GM11168 (cell line): ENCODE measurements around the gene POLR2I.

Experiments
- in situ Hi-C: fragments of 300-500 bp; cut with MboI; formaldehyde crosslinking; loops from one replicate; pipeline ENCODE4 v1.12.0; 2022; ENCODE audit warnings: low sequenced_read_pairs; ENCODE audit not compliant: unreplicated experiment

POLR2I gene

DNA sequence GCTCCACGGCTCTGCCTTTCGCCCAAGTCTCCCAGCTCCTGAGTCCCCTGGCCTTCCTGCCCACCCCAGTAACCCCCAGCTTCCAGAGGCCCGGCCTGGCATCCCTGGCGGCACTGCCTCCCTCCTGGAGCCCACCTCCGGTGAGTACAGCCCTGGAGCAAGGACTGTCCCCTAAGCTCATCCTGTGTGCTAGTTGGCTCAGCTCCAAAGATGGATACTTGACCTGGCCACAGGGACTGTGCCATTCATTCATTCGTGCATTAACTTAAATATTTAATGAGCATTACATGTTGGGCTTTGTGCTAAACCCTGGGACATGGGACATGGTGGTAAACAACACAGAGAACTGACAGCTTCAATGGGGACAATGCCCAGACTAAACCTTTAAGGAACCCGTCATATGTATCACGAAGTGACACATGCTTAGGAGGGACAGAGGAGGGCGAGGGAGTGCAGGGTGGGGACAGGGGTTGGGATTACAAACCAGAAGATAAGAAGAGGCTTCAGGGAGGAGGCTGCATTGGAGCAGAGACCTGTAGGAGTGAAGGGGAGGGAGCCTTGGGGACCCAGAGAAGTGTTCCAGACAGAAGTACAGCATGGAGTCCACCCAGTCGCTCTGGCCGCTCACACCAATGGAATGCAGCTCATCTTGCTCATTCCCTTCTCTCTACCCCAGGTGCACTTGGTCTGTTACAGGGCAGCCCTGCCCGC, 10.7 kb downstream of the POLR2I start:
- in situ Hi-C loops: no loop called here

DNA sequence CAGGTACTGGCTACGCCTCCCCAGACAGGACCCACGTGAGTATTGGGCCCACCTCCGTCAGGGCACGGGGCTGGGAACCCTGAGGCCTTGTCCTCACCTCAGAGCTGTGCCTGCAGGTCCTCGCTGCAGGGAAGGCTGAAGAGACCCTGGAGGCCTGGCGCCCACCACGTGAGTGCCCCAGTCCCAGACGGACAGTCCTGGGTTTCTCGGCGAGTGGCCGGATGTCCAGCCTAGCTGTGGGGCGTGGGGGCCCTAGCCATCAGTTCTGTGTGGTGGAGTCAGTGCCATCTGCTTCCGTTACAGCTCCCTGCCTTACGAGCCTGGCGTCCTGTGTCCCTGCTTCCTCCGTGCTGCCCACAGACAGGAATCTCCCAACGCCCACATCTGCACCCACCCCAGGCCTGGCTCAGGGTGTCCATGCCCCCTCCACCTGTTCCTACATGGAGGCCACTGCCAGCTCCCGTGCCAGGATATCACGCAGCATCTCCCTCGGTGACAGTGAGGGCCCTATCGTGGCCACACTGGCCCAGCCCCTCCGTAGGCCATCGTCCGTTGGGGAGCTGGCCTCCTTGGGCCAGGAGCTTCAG, 11.5 kb downstream of the POLR2I start:
- in situ Hi-C loops: no loop called here

DNA sequence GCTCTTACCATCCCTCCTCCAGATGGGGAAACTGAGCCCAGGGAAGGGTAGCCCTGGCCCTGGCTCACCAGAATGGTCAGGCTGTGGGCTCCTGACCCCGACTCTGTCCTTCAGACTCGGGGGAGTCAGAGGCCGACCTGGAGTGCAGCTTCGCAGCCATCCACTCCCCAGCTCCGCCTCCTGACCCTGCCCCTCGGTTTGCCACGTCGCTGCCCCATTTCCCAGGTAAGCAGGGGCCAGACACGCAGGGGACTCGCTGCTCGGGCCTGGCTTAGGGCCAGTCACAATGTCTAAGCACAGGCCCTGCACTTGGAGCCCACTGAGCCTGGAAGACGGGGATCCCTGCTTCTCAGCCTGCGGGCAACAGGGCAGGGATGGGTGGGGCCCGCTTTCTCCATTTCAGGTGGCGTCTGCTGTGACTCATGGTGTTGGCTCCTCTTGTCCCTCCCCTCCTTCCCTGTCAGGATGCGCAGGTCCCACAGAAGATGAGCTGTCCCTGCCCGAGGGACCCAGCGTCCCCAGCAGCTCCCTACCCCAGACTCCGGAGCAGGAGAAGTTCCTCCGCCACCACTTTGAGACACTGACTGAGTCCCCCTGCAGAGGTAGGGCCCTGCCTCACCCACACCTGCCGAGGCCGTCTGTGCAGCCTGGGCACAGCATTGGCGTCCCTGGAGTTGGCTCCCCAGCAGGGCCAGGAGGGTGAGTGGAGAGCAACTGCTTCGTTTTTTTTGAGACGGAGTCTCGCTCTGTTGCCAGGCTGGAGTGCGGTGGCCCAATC, 12.9 kb downstream of the POLR2I start:
- in situ Hi-C loops: no loop called here

DNA sequence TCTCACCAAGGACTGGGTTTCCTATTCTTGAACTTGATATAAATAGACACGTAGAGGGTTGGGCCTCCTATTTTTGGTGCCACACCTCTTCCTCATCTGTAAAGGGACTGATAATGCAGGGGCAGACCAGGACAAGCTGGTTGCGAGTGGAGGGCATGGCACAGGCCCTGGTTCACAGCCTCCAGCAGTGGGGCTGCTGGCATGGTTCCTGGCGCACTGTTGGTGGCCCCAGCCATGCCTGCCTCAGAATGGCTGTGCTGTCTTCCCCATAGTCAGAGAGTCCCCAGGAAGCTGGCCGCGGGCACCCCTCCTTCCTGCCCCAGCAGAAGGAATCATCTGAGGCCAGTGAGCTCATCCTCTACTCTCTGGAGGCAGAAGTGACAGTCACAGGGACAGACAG, 14.2 kb downstream of the POLR2I start:
- in situ Hi-C loops: no loop called here

DNA sequence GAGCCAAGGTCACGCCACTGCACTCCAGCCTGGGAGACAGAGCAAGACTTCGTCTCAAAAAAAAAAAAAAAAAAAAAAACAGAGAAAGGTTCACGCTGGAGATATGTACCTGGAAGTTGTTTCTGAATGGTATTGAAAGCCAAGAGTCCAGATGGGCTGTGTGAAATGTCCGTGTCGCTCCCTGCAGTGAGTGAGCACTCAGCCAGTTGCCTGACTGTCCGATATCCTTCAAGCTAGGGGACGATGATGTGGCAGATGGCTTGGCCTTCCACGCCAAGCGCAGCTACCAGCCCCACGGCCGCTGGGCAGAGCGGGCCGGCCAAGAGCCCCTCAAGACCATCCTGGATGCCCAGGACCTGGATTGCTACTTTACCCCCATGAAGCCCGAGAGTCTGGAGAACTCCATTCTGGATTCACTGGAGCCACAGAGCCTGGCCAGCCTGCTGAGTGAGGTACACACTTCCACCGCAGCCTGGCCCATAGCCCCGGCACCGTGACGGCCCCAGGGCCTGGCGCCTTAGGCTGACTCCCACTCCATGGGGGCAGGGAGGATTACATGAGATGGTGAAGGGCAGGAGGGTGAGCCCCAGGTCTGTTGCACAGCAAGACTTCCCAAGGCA, 15.4 kb downstream of the POLR2I start:
- in situ Hi-C loops: no loop called here

DNA sequence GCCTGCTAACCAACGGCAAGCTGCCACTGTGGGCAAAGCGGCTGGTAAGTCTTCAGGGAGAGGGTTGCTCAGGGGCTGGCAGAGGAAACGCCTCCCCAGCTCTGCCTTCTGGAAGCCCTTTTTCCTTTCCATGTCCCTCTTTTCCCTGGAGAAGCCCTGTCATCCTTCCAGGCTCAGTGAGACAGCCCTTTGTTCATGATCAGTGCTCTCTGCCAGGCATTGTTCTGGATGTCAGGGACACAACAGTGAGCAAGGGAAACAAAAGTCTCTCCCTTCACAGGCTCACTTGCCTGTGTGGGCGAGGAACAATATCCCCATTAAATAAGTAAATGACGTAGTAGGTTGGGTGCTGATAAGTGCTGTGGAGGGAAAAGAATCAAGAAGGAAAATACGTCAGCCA, 17.6 kb downstream of the POLR2I start:
- in situ Hi-C loops: no loop called here

DNA sequence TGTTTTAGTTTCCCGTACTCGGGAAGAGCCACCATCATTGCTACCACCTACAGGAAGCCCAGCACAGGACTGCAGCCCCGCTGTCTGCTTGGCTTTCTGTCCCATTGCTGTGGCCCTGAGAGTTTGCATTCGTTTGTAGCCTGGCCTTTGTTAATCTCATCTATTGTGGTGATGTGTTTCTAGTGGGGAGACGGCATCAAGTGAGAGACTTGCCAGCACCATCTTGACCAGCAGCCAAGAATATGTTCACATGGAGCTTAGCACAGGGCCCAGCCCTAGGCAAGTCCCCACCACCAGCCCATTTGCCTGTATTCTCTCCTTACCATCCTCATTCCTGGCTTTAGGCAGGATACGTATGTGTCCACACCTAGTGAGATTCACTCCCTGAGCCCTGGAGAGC, 21.0 kb downstream of the POLR2I start:
- in situ Hi-C loops: no loop called here

DNA sequence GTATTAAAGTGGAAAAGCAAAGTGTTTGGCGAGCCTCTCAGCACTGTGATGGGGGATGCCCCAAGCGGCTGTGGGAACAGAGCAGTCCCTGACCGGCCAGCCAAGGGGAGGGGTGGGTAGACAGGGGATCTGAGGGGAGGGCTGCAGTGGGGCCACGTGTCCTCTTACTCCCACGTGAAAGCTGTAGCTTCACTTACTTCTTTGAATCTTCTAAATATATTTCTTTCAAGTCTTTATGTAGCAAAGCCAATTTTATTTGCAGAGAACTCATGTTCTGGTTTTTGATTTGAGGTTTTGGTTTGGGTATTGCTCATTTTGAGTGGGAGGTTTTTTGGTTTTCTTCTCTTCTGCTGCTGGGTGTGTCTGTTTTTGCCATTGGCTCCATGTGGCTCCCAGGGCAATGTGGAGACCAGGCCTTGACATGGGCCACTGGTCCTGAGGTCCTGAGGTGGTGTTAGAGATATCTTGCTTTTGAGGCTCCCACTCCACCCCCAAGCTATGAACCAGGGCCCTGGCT, 21.5 kb downstream of the POLR2I start:
- in situ Hi-C loops: no loop called here

DNA sequence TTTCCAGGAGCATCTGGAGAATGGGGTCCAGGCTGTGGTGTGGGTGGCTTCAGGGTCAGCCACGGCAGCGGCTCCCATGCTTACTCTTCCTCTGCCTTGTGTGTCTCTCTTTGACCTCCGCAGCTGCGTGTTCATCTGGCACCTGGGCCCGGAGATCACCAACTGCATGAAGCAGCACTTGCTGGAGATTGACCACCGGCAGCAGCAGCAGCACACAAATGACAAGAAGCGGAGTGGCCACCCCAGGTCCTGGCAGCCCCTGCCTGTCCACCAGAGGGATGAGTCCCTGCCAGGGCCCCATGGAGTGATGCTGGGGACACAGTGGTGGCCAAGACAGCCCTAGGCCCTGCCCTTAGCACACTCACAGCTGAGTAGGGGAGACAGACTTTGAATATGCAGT, 22.1 kb downstream of the POLR2I start:
- in situ Hi-C loops: no loop called here

DNA sequence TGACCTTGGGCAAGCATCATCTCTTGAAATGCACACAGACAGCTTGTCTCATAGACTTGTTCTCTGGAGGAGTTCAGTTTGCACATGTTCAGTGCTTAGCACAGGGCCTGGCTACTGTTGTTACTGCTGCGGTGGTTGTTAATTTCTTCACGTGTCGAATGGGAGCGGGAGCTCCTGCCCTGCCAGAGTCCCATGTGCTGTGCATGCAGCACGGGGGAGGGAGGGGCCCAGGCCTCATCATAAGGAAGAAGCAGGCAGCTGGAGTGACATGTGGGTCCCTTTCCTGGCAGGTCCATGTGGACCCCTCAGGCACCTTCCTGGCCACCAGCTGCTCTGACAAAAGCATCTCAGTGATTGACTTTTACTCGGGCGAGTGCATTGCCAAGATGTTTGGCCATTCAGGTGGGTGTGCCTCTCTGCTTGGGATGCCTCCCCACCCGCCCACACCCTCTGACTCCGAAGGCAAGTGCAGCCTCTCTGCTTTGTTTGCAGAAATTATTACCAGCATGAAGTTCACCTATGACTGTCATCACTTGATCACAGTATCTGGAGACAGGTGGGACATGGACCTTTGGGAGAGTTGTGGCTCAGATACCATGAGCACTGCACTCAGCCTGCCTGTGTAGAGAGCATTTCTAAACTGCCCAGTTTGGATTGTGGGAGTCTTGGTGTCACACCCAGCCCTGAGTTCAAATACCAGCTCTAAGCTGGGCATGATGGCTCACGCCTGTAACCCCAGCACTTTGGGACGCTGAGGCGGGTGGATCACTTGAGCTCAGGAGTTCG, 23.6 kb downstream of the POLR2I start:
- in situ Hi-C loops: no loop called here

DNA sequence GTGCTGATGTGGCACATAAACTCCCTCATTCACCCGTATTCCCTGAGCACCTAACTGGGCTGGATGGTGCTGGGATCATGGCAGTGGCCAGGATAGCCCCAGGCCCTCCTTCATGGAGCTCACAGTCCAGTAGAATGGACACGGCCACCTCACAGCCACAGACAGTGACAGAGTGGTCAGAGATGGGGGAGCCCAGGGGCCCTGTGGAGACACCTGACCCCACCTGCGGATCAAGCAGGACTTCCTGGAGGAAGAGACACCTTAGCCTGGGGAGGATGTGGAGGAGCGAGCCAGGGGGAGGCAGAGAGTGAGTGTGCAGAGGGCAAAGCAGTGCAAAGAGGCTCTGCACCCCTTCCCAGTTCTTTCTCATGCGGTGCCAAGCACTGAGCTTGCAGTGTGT, 24.8 kb downstream of the POLR2I start:
- in situ Hi-C loops: no loop called here

DNA sequence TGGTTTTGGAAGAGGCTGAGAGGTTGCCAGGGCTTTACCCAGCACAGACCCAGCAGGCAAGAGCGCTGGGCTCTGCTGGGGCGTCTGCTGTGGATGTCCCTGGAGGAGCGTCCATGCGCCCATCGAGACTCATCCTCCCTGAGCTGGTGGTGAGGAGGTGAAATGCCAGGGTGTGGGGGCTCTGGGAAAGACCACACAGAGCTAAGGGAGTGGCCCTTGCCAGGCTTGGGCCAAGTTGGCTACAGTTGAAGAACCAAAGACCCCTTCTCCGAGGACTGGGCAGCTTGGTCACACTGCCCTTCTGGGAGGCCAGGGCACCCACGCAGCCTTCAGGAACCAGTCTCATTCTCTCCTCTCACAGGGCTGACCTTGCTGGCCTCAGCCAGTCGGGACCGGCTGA, 28.3 kb downstream of the POLR2I start:
- in situ Hi-C loops: no loop called here

DNA sequence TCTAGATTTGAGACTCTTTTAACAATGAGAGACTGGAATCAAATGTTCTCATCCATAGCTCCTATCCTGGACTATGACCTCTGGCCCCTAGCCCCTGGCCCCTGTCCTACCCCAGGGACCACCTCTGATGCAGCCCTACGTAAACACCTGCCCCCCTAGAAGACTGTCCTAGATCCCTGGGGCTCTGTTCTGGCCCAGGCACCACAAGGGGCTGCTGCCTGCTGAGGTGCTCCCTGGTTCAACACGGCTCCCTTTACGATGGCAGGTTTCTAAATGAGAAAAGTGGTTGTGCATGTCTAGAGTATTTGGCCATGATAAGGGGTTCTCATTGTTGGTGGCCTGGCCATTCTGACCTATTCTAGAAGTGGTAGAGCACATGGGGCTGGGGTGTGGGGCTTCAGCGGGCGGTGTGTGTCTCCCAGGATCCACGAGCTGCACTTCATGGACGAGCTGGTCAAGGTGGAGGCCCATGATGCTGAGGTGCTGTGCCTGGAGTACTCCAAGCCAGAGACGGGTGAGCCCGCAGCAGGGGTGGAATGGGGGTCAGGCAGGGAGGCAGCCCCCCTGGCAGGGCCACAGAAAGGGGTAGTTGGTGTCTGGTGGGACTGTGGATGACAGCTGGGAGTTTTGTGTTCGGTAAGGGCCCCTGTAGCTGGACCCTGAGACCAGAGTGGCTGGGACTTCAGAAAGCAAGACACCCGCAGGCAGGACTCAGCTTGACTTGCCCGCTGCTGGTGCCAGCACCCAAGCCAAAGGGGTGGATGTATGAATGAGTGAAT, 30.3 kb downstream of the POLR2I start:
- in situ Hi-C loops: no loop called here

DNA sequence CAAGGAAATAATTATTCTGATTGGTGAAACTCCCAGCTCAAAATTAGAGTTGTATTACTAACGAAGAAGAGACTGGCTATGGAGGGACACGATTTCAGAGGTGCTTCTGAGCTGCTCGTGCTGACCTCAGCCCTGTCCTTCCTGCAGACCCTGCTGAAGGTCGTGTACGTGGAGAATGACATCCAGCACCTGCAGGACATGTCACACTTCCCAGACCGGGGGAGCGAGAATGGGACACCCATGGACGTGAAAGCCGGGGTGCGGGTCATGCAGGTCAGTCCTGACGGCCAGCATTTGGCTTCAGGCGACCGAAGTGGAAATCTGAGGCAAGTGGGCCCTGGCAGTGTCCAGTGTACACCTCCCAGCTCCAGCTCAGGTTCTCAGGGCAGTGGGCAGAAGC, 31.8 kb downstream of the POLR2I start:
- in situ Hi-C loops: no loop called here

DNA sequence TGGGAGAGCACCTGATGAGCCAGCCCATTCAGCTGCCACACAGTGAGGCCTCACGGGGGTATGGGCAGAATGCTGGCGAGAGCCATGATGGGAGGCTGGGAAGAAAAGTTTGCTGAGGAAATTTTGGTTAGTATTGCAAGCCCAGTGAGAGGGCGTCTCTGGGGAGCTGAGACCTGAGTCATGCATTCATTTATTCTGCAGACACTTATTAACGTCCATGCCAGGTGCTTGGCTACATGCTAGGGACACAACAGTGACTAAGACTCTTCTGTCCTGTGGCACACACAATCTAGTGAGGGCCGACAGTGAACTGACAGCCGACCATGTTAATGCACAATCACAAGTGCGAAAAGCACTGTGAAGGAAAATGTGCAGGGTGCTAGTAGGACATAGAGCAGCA, 32.8 kb downstream of the POLR2I start:
- in situ Hi-C loops: no loop called here

DNA sequence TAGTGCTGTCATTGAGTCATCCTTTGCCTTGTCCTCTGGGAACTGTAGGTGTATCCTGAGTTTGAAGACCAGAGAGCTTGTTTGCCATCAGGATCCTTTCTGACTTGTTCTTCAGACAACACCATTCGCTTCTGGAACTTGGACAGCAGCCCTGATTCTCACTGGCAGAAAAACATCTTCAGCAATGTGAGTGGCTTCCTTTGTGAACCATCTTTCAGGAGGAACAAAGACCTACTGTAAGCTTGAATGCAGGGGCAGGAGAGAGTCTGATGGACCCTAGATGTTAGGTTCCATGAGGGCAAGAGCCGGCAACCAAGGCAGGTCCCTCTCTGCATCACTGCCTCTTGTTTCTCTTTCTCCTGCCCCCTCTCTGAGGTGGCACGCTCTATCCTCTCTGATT, 33.3 kb downstream of the POLR2I start:
- in situ Hi-C loops: no loop called here

DNA sequence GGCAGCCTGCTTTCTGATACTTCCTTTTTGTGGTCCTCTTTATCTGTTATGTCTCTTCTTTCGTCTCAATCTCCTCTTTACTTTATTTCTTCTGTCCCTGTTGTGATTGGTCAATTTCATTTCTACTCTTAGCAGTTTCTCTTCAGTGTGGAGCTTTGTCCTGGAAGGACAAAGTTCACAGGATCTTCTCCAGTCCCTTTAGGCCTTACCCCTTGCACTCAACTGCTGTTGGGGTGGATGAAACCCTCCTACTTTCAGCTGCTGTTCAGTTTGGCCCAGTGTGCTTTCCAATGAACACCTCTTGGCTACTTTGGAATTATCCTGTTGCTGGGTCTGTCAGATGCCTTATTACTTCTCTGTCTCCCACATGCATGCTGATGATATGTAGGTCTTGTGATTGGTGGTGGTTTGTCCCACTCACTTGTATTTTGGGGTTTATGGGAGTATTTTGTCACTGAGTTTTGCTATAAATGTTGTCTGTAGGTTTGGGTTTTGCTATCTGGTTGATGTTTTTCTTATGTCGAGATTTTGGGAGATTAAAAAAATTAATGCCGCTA, 35.2 kb downstream of the POLR2I start:
- in situ Hi-C loops: no loop called here

DNA sequence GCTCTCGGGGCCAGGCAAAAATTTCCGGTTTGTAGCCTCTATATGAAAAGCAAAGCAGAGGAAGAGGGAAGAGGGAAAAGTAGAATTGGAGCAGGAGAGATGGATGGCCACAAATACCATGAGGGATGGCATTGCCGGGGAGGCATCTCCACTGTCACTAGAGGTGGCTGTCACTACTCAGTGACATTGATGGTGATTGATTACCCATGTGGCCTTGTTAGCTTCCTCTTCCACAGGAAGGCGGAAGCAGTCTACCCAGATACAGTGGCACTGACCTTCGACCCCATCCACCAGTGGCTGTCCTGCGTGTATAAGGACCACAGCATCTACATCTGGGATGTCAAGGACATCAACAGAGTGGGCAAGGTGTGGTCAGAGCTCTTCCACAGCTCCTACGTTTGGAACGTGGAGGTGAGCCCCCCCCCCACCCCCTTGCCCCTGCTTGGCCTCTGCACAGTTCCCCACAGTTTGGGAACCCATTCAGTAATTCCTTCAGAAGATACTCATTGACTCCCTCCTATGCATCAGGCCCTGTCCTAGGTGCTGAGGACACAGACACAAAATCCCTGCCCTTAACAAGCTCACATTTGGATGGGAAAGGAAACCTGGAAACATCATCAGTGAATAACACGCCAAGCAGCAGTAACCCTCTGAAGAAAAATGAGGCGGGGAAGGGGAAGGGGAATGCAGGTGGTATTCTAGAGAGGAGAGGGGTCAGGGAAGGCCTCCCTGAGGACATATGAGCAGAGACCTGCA, 41.4 kb downstream of the POLR2I start:
- in situ Hi-C loops: no loop called here
